Tibial nerve (tissue), 4 donors: ENCODE measurements around the gene PITPNM1. TPM values are rescaled to one million over a fixed set of nuclear protein-coding genes. Genes with fewer than 3 reads are reported as not detected.
A peak's percentile ranks its signal among the peaks of the same experiment; 100 is the strongest.
"Not testable (repeated sequence)": the region's sequence is repeated elsewhere in the genome, so short reads cannot be mapped to it uniquely, and the experiment has no call there.

Source experiments
- DNase-seq, 2 donors: peaks; one replicate each; pipeline ENCODE4 v3.0.0-alpha.2; 2019; ENCODE audit warnings: low spot score in 2 of 2
- H3K27ac ChIP-seq, 4 donors: fragments of 200-600 bp; sonication (generic) in 3 of 4; one replicate each; pipeline ENCODE4 v1.5.1; 2017 to 2019; ENCODE audit warnings: mild to moderate bottlenecking in 1 of 4
- H3K27me3 ChIP-seq, 2 donors: fragments of 200-600 bp; sonication (generic) in 1 of 2; one replicate each; pipeline versions ENCODE4 v1.5.1 to v1.6.0; 2017 to 2019
- H3K36me3 ChIP-seq, 3 donors: fragments of 200-600 bp; sonication (generic); one replicate each; pipeline ENCODE4 v1.5.1; 2018 to 2019
- H3K4me1 ChIP-seq, 4 donors: fragments of 200-600 bp; sonication (generic) in 3 of 4; one replicate each; pipeline ENCODE4 v1.5.1; 2017 to 2019
- H3K4me3 ChIP-seq, 4 donors: fragments of 200-600 bp; sonication (generic) in 3 of 4; one replicate each; pipeline ENCODE4 v1.5.1; 2017 to 2019; ENCODE audit warnings: mild to moderate bottlenecking in 1 of 4, moderate library complexity in 1 of 4
- H3K9me3 ChIP-seq, 4 donors: fragments of 200-600 bp; sonication (generic) in 3 of 4; one replicate each; pipeline ENCODE4 v1.5.1; 2017 to 2019
- EP300 ChIP-seq, 2 donors: sonication (generic); formaldehyde crosslinking; IDR thresholded peaks; one replicate each; pipeline ENCODE4 v1.6.1; 2017; ENCODE audit warnings: antibody characterized with exemption in 2 of 2, mild to moderate bottlenecking in 1 of 2
- POLR2A ChIP-seq, 2 donors: fragments of 450-650 bp; IDR thresholded peaks; one replicate each; pipeline ENCODE4 v1.6.1; 2017; ENCODE audit warnings: antibody characterized with exemption in 2 of 2, mild to moderate bottlenecking in 2 of 2, moderate library complexity in 2 of 2
- WGBS, 2 donors: methylation state at CpG; one replicate each; pipeline ENCODE4 v1.1.5; 2018; 5-methylcytosine and 5-hydroxymethylcytosine counted together
- total RNA-seq, 4 donors: library from RNA; depleted of rRNA; stranded (reverse); fragments of >200 nt; gene quantifications; one replicate each; pipeline ENCODE4 v1.1.0, GENCODE V29; 2016
- TF ChIP-seq, protein P1 (sequence below), 5 experiments: fragments of 200-600 bp in 3 of 5; fragments of 450-650 bp in 2 of 5; sonication (generic) in 3 of 5; IDR thresholded peaks; one replicate each; pipeline ENCODE4 v1.5.1; 2016 to 2019; ENCODE audit warnings: antibody characterized with exemption in 5 of 5, mild to moderate bottlenecking in 3 of 5, moderate library complexity in 2 of 5

Gene PITPNM1
- total RNA-seq, 4 donors from 2014 or later: 22.8 to 69.6 (median 38.6) TPM

DNA sequence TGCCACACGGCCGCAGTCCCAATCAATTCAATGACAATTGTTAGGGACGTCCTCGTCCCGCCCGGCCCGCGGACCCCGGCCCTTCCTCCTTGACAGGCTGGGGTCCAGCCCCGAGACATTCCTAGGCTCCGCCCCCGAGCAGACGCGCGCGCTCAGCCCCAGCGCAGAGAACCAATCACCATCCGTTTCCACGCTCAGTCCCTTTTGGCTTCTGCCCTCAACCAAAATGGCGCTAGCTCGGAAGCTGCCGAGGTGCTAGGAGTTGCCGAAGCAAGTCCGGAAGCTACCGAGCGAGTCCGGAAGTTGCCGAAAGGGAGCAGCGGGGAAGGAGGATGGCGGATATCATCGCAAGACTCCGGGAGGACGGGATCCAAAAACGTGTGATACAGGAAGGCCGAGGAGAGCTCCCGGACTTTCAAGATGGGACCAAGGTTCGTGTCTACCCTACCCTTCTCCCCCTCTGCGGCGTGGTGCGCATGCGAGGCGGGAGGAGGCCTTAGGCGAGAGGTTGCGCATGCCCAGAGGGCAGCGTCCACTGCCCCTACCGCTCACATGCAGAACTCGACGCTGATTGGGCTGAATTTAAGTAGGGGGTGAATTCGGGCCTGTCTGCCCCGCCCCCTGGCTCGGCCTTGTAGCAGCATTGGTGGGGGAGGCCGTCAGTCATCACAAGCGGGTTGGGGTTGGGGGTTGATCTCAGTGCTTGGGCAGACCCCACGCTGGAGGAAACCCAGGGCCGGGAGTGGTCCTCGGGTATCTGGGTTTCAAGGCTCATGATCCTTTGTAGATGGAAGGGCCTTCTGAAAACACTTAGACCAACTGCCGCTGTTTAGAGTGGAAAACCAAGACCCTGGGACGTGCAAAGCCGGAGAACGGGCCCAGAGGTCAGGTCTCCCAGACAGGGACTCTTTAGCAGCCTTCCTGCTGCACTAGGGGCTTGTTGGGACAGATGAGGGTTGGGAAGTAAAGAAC lies 22.1 kb downstream of the PITPNM1 start, which contains the start of gene AIP:
Gene AIP (plus strand): TSS at position 200 of the 972 bp plus-strand sequence. CDS start 133 bp downstream, at position 333.
- Histone ChIP-seq H3K9me3 (no peaks in the 10 kb centered on the region), H3K4me3 (peak within 1 kb of the TSS; percentile 33 to 62 (median 54)), H3K4me1 (peaks cover 0 to 41% (median 21%) of the 10 kb centered on the region in 4 donors), H3K27me3 (no peaks in the 10 kb centered on the region), H3K36me3 (peaks cover 0 to 15% (median 8%) of the 10 kb centered on the region in 3 donors), H3K27ac (peak within 1 kb of the TSS; percentile 85 to 93 (median 90))
- WGBS, 2 donors: 8 to 10% methylated on average over 54 to 60 of the region's 60 CpGs
- peak; percentile 95 to 98 for DNase-seq
- TF ChIP-seq, protein P1, sequence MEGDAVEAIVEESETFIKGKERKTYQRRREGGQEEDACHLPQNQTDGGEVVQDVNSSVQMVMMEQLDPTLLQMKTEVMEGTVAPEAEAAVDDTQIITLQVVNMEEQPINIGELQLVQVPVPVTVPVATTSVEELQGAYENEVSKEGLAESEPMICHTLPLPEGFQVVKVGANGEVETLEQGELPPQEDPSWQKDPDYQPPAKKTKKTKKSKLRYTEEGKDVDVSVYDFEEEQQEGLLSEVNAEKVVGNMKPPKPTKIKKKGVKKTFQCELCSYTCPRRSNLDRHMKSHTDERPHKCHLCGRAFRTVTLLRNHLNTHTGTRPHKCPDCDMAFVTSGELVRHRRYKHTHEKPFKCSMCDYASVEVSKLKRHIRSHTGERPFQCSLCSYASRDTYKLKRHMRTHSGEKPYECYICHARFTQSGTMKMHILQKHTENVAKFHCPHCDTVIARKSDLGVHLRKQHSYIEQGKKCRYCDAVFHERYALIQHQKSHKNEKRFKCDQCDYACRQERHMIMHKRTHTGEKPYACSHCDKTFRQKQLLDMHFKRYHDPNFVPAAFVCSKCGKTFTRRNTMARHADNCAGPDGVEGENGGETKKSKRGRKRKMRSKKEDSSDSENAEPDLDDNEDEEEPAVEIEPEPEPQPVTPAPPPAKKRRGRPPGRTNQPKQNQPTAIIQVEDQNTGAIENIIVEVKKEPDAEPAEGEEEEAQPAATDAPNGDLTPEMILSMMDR (IDR thresholded peaks at IDR 0.05): peak in 4 of 5 experiments; percentile 8 to 74 (median 42)
- TF ChIP-seq EP300 (IDR thresholded peaks at IDR 0.05) (peak; percentile 66 to 94), POLR2A (IDR thresholded peaks at IDR 0.05) (peak; percentile 12 to 75)

DNA sequence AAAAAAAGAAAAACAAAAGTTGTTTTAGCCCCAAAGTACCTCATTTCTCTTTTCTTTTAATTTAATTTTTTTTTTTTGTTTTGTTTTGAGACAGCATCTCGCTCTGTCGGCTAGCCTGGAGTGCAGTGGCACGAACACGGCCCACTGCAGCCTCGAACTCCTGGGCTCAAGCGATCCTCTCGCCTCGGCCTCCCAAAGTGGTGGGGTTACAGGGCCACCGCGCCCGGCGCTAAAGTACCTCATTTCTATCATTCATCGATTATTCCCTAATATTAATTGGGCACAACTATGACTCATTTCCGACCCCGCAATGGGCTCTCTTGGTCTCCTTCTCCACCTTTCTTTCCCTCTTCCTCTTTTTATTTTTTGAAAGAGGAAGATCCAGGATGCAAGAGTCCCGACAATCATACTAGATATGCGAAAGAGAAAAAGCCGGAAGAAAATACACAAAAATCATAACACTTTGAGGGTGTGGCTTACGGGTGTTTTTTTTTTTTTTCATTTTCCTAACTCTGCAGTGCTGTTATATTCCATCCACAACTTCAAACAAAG lies 22.8 kb downstream of the PITPNM1 start:
- H3K9me3 ChIP-seq: no peaks in the 10 kb centered on the region
- 49 to 51% methylated on average over 19 of the region's 19 CpGs for WGBS, 2 donors
- DNase-seq: no peak

DNA sequence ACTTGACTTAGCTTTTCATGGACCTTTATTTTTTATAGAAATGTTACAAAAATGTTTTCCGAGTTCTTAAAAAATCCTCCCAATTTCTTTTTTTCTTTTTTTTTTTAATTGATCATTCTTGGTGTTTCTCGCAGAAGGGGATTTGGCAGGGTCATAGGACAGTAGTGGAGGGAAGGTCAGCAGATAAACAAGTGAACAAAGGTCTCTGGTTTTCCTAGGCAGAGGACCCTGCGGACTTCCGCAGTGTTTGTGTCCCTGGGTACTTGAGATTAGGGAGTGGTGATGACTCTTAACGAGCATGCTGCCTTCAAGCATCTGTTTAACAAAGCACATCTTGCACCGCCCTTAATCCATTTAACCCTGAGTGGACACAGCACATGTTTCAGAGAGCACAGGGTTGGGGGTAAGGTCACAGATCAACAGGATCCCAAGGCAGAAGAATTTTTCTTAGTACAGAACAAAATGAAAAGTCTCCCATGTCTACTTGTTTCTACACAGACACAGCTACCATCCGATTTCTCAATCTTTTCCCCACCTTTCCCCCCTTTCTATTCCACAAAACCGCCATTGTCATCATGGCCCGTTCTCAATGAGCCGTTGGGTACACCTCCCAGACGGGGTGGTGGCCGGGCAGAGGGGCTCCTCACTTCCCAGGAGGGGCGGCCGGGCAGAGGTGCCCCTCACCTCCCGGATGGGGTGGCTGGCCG lies 27.7 kb downstream of the PITPNM1 start:
- not testable (repeated sequence) for H3K4me1 ChIP-seq, H3K36me3 ChIP-seq, H3K27me3 ChIP-seq, H3K4me3 ChIP-seq, H3K9me3 ChIP-seq, DNase-seq, H3K27ac ChIP-seq
- 67 to 69% methylated on average over 14 to 15 of the region's 16 CpGs for WGBS, 2 donors

More for the DNA sequence above, 22.8 kb downstream of the PITPNM1 start:
- Histone ChIP-seq H3K4me3 (peak overlapping the region; percentile 33 to 62 (median 54)), H3K27me3 (no peaks in the 10 kb centered on the region), H3K36me3 (peaks cover 0 to 7% (median under 1%) of the 10 kb centered on the region in 3 donors), H3K27ac (peak overlapping the region; percentile 85 to 93 (median 90)), H3K4me1 (peaks cover 0 to 41% (median 21%) of the 10 kb centered on the region in 4 donors)
- no peak for TF ChIP-seq POLR2A (IDR thresholded peaks at IDR 0.05)
- TF ChIP-seq, protein P1 (IDR thresholded peaks at IDR 0.05): no peak
- TF ChIP-seq EP300 (IDR thresholded peaks at IDR 0.05): no peak

DNA sequence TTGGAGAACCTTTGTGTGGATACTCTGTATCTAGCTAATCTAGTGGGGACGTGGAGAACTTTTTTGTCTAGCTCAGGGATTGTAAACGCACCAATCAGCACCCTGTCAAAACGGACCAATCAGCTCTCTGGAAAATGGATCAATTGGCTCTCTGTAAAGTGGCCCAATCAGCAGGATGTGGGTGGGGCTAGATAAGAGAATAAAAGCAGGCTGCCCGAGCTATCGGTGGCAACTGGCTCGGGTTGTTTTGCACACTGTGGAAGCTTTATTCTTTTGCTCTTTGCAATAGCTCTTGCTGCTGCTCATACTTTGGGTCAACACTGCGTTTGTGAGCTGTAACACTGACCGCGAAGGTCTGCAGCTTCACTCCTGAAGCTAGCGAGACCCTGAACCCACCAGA lies 28.5 kb downstream of the PITPNM1 start:
- not testable (repeated sequence) for H3K4me1 ChIP-seq, DNase-seq, H3K9me3 ChIP-seq, H3K27ac ChIP-seq, H3K4me3 ChIP-seq, H3K27me3 ChIP-seq, H3K36me3 ChIP-seq
- 73 to 75% methylated on average over 10 of the region's 10 CpGs for WGBS, 2 donors

DNA sequence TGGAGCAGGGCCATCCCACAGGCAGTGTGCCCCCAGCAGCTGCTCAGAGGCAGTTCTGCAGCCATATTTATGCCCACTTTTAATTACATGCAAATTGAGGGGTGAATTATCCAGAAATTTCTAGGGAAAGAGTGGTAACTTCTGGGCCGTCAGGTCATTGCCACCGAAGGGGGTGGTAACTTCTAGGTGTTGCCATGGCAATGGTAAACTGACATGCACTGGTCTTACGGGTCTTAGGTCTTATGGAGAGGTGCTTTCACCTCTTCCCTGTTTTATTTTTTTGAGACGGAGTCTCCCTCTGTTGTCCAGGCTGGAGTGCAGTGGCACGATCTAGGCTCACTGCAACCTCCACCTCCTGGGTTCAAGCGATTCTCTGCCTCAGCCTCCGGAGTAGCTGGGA lies 32.3 kb downstream of the PITPNM1 start:
- Histone ChIP-seq H3K27me3 (no peaks in the 10 kb centered on the region), H3K4me3 (no peak overlapping the region), H3K9me3 (no peaks in the 10 kb centered on the region), H3K36me3 (no peaks in the 10 kb centered on the region), H3K27ac (no peak overlapping the region), H3K4me1 (peaks cover 0 to 21% (median 8%) of the 10 kb centered on the region in 4 donors)
- DNase-seq: no peak
- TF ChIP-seq EP300 (IDR thresholded peaks at IDR 0.05) (no peak), POLR2A (IDR thresholded peaks at IDR 0.05) (no peak)
- TF ChIP-seq, protein P1 (IDR thresholded peaks at IDR 0.05): no peak
- WGBS, 2 donors: 79 to 83% methylated on average over 7 of the region's 7 CpGs
